VCaP (cell line): ENCODE data around the gene ZDHHC8.

Experiments
- H3K27ac ChIP-seq: fragments of 450-650 bp; 2 replicates; pipeline ENCODE4 v1.5.1; 2017
- CTCF ChIP-seq: fragments of 450-650 bp; conservative IDR thresholded peaks from 2 replicates; pipeline ENCODE4 v1.5.1; 2017; ENCODE audit warnings: mild to moderate bottlenecking, moderate library complexity

ZDHHC8 gene

GRCh38 chr22:20166703-20167102 lies 35.1 kb downstream of the ZDHHC8 start:
- no peak overlapping the region for H3K27ac ChIP-seq
- no peak for TF ChIP-seq CTCF

GRCh38 chr22:20167643-20168322 lies 36.2 kb downstream of the ZDHHC8 start:
- TF ChIP-seq CTCF, result no peak
- H3K27ac ChIP-seq, result no peak overlapping the region

GRCh38 chr22:20169253-20169822 lies 37.7 kb downstream of the ZDHHC8 start:
- H3K27ac ChIP-seq, result no peak overlapping the region
- TF ChIP-seq CTCF, result no peak

- no peak overlapping the region for H3K27ac ChIP-seq
- no peak for TF ChIP-seq CTCF
These were observed 38.6 kb downstream of the ZDHHC8 start for GRCh38 chr22:20170170-20170569.

- H3K27ac ChIP-seq, result no peak overlapping the region
- TF ChIP-seq CTCF, result no peak
These were observed 39.9 kb downstream of the ZDHHC8 start for GRCh38 chr22:20171288-20172140.

- H3K27ac ChIP-seq, result no peak overlapping the region
- TF ChIP-seq CTCF, result no peak
These were observed 40.6 kb downstream of the ZDHHC8 start for GRCh38 chr22:20172141-20172613.

GRCh38 chr22:20173246-20173645 lies 41.6 kb downstream of the ZDHHC8 start:
- TF ChIP-seq CTCF, result no peak
- no peak overlapping the region for H3K27ac ChIP-seq
